IMR-90 (cell line): ENCODE results near the gene FRY. TPM values are rescaled to one million over a fixed set of nuclear protein-coding genes. Genes with fewer than 3 reads are reported as not detected.

Experiments
- ATAC-seq: fragments of 200-7000 bp; cut with Tn5 transposase; 2 replicates; pipeline ENCODE4 v1.9.1; 2020; ENCODE audit warnings: low read depth, mild to moderate bottlenecking, moderate library complexity
- BruUV-seq: library from RNA; stranded (reverse); fragments of 400-500 nt; replicated peaks from 2 replicates; lab custom pipeline; 2021; lab: Mats Ljungman, UMichigan
- CTCF ChIA-PET: fragments of 300-600 bp; formaldehyde crosslinking; extraction: SDS; loops from one replicate; lab custom pipeline; 2021; ENCODE audit warnings: antibody characterized with exemption; lab: Yijun Ruan, JAX
- POLR2A ChIA-PET: fragments of 300-600 bp; sonication (Branson Sonifier 250); formaldehyde crosslinking; loops from one replicate; lab custom pipeline; 2022; ENCODE audit warnings: antibody characterized with exemption; ENCODE audit not compliant: unreplicated experiment; lab: Charles Lee
- DNase-seq: peaks from one replicate; pipeline ENCODE4 v3.0.0; 2013
- H2AFZ ChIP-seq: replicated peaks from 2 replicates; pipeline ENCODE3; 2013; ENCODE audit warnings: low read length, mild to moderate bottlenecking; ENCODE audit not compliant: poor library complexity
- H2AK5ac ChIP-seq: 2 replicates; pipeline ENCODE4 v1.6.1; 2013; ENCODE audit warnings: low read depth, low read length, inconsistent platforms
- H2AK9ac ChIP-seq: replicated peaks from 2 replicates; pipeline ENCODE3; 2013; ENCODE audit warnings: mild to moderate bottlenecking, low read depth, low read length, moderate library complexity; ENCODE audit not compliant: poor library complexity
- H2BK120ac ChIP-seq: 2 replicates; pipeline ENCODE4 v1.6.1; 2013; ENCODE audit warnings: low read depth, low read length, inconsistent platforms
- H2BK15ac ChIP-seq: 3 replicates; pipeline ENCODE4 v1.6.1; 2013; ENCODE audit warnings: low read depth, low read length, inconsistent platforms
- H2BK20ac ChIP-seq: 2 replicates; pipeline ENCODE4 v1.6.1; 2013; ENCODE audit warnings: low read depth, mild to moderate bottlenecking, inconsistent platforms, low read length, moderate library complexity
- H2BK5ac ChIP-seq: 2 replicates; pipeline ENCODE4 v1.6.1; 2013; ENCODE audit warnings: mild to moderate bottlenecking, low read depth, low read length, inconsistent platforms; ENCODE audit not compliant: poor library complexity, severe bottlenecking
- H3K14ac ChIP-seq: replicated peaks from 2 replicates; pipeline ENCODE4 v1.6.1; 2013; ENCODE audit warnings: low read depth, low read length, inconsistent platforms
- H3K18ac ChIP-seq: 2 replicates; pipeline ENCODE4 v1.6.1; 2013; ENCODE audit warnings: low read depth, low read length, control low read depth
- H3K23ac ChIP-seq: 2 replicates; pipeline ENCODE4 v1.6.1; 2013; ENCODE audit warnings: low read depth, low read length, inconsistent platforms
- H3K27ac ChIP-seq: 2 replicates; pipeline ENCODE4 v1.5.1; 2013; ENCODE audit warnings: mild to moderate bottlenecking, control low read depth, low read length; ENCODE audit not compliant: insufficient read depth
- H3K27me3 ChIP-seq: 2 replicates; pipeline ENCODE4 v1.6.1; 2013; ENCODE audit warnings: low read length; ENCODE audit not compliant: control insufficient read depth, insufficient read depth
- H3K36me3 ChIP-seq: 2 replicates; pipeline ENCODE4 v1.6.1; 2013; ENCODE audit warnings: low read length, mixed read lengths; ENCODE audit not compliant: control insufficient read depth, insufficient read depth
- H3K4ac ChIP-seq: 2 replicates; pipeline ENCODE4 v1.6.1; 2013; ENCODE audit warnings: low read depth, low read length, inconsistent platforms
- H3K4me1 ChIP-seq: 2 replicates; pipeline ENCODE4 v1.6.1; 2013; ENCODE audit warnings: low read length, mixed read lengths; ENCODE audit not compliant: control insufficient read depth, insufficient read depth
- H3K4me2 ChIP-seq: 2 replicates; pipeline ENCODE4 v1.6.1; 2013; ENCODE audit warnings: low read depth, mild to moderate bottlenecking, control low read depth, low read length, moderate library complexity
- H3K4me3 ChIP-seq: 2 replicates; pipeline ENCODE4 v1.5.1; 2013; ENCODE audit warnings: low read depth, mild to moderate bottlenecking, control low read depth, low read length, moderate library complexity; ENCODE audit not compliant: insufficient read depth
- H3K56ac ChIP-seq: 2 replicates; pipeline ENCODE4 v1.6.1; 2013; ENCODE audit warnings: low read length, inconsistent platforms; ENCODE audit not compliant: insufficient read depth; ENCODE audit errors: extremely low read depth
- H3K79me1 ChIP-seq, 2 experiments: 2 replicates each; pipeline ENCODE4 v1.6.1; 2013; ENCODE audit warnings: low read length in 2 of 2, inconsistent platforms in 1 of 2, low read depth in 1 of 2
- H3K9ac ChIP-seq: 2 replicates; pipeline ENCODE4 v1.6.1; 2013; ENCODE audit warnings: low read depth, low read length, control low read depth
- H3K9me1 ChIP-seq: 2 replicates; pipeline ENCODE4 v1.6.1; 2013; ENCODE audit warnings: low read length, inconsistent platforms; ENCODE audit not compliant: insufficient read depth
- H3K9me3 ChIP-seq: 2 replicates; pipeline ENCODE4 v1.6.1; 2013; ENCODE audit warnings: low read length; ENCODE audit not compliant: control insufficient read depth, insufficient read depth
- H4K20me1 ChIP-seq: 2 replicates; pipeline ENCODE4 v1.6.1; 2013; ENCODE audit warnings: low read length, inconsistent platforms; ENCODE audit not compliant: insufficient read depth
- H4K5ac ChIP-seq: 2 replicates; pipeline ENCODE4 v1.6.1; 2013; ENCODE audit warnings: mild to moderate bottlenecking, low read depth, low read length, control low read depth
- H4K8ac ChIP-seq, 2 experiments: 2 replicates each; pipeline ENCODE4 v1.6.1; 2013; ENCODE audit warnings: low read depth in 2 of 2, low read length in 2 of 2, control low read depth in 1 of 2, inconsistent platforms in 1 of 2
- H4K91ac ChIP-seq: 2 replicates; pipeline ENCODE4 v1.6.1; 2013; ENCODE audit warnings: low read depth, low read length, inconsistent platforms; ENCODE audit not compliant: insufficient read depth
- BHLHE40 ChIP-seq: fragments of 150-350 bp; IDR thresholded peaks from 2 replicates; pipeline ENCODE4 v1.6.1; 2016; ENCODE audit warnings: mild to moderate bottlenecking, low read depth, low read length
- CEBPB ChIP-seq: IDR thresholded peaks from 2 replicates; pipeline ENCODE4 v1.6.1; 2012; ENCODE audit warnings: low read depth, low read length, improper control_type of control experiment
- CHD1 ChIP-seq: IDR thresholded peaks from 2 replicates; pipeline ENCODE4 v1.6.1; 2012; ENCODE audit warnings: low read depth, low read length, improper control_type of control experiment
- CTCF ChIP-seq: conservative IDR thresholded peaks from 2 replicates; pipeline ENCODE4 v1.5.1; 2012; ENCODE audit warnings: mild to moderate bottlenecking, low read depth, low read length, improper control_type of control experiment
- ELK1 ChIP-seq: fragments of 150-350 bp; IDR thresholded peaks from 2 replicates; pipeline ENCODE4 v1.6.1; 2016; ENCODE audit warnings: low read depth, mild to moderate bottlenecking, low read length, moderate library complexity, borderline replicate concordance
- FOS ChIP-seq: fragments of 150-350 bp; IDR thresholded peaks from 2 replicates; pipeline ENCODE4 v1.6.1; 2016; ENCODE audit warnings: low read depth, low read length
- MAFK ChIP-seq: IDR thresholded peaks from 2 replicates; pipeline ENCODE4 v1.6.1; 2012; ENCODE audit warnings: low read depth, low read length, improper control_type of control experiment
- MAZ ChIP-seq: IDR thresholded peaks from 2 replicates; pipeline ENCODE4 v1.6.1; 2012; ENCODE audit warnings: low read depth, mild to moderate bottlenecking, low read length, improper control_type of control experiment, moderate library complexity, borderline replicate concordance
- MXI1 ChIP-seq: IDR thresholded peaks from 2 replicates; pipeline ENCODE4 v1.6.1; 2012; ENCODE audit warnings: low read depth, mild to moderate bottlenecking, low read length, moderate library complexity, borderline replicate concordance
- NFE2L2 ChIP-seq: fragments of 150-350 bp; IDR thresholded peaks from 2 replicates; pipeline ENCODE4 v1.6.1; 2016; ENCODE audit warnings: low read depth, mild to moderate bottlenecking, low read length
- POLR2A ChIP-seq: IDR thresholded peaks from 2 replicates; pipeline ENCODE4 v1.6.1; 2012; ENCODE audit warnings: mild to moderate bottlenecking, low read depth, low read length
- RAD21 ChIP-seq: IDR thresholded peaks from 2 replicates; pipeline ENCODE4 v1.6.1; 2012; ENCODE audit warnings: low read length, improper control_type of control experiment
- RCOR1 ChIP-seq: IDR thresholded peaks from 2 replicates; pipeline ENCODE4 v1.6.1; 2012; ENCODE audit warnings: mild to moderate bottlenecking, low read length, improper control_type of control experiment; ENCODE audit not compliant: insufficient replicate concordance
- RFX5 ChIP-seq: IDR thresholded peaks from 2 replicates; pipeline ENCODE4 v1.8.0; 2012; ENCODE audit warnings: low read depth, mild to moderate bottlenecking, low read length, moderate library complexity
- SMC3 ChIP-seq: fragments of 150-350 bp; IDR thresholded peaks from 2 replicates; pipeline ENCODE4 v1.6.1; 2016; ENCODE audit warnings: low read depth, mild to moderate bottlenecking, antibody characterized with exemption, low read length, moderate library complexity
- USF2 ChIP-seq: fragments of 150-350 bp; IDR thresholded peaks from 2 replicates; pipeline ENCODE4 v1.6.1; 2017; ENCODE audit warnings: mild to moderate bottlenecking, antibody characterized with exemption, low read length, low read depth
- WGBS, 2 experiments: methylation state at CpG; one replicate each; pipeline versions ENCODE4 v1.1.5 to v1.1.7; 2013; ENCODE audit warnings: missing lambda C conversion rate in 2 of 2; ENCODE audit not compliant: insufficient read length in 1 of 2; ENCODE audit errors: extremely low coverage in 2 of 2; 5-methylcytosine and 5-hydroxymethylcytosine counted together
- dilution Hi-C: fragments of 300-500 bp; cut with HindIII; formaldehyde crosslinking; loops from one replicate; pipeline ENCODE4 v1.14.3; 2018; ENCODE audit warnings: low sequenced_read_pairs; ENCODE audit not compliant: unreplicated experiment
- in situ Hi-C: fragments of 300-500 bp; cut with MboI; formaldehyde crosslinking; loops from 3 replicates; pipeline ENCODE4 v1.14.3; 2019; ENCODE audit warnings: low sequenced_read_pairs, inconsistent platforms, mixed read lengths
- intact Hi-C: fragments of 100-400 bp; cut with micrococcal nuclease; formaldehyde crosslinking; loops from 2 replicates; pipeline ENCODE4 v1.10.0; 2022
- polyA plus RNA-seq, 3 experiments: library from polyadenylated mRNA; depleted of rRNA; stranded (reverse); fragments of >200 nt; gene quantifications; 2 replicates each; pipeline ENCODE4 v1.2.3, GENCODE V29; 2012; ENCODE audit warnings: low replicate concordance in 1 of 3
- total RNA-seq: library from RNA; depleted of rRNA; stranded (reverse); fragments of >200 nt; gene quantifications from 2 replicates; pipeline ENCODE4 v1.2.3, GENCODE V29; 2012

The FRY gene
- total and polyA plus RNA-seq, 2 of the 4 experiments (the other 2 are of a cell fraction): 3.0 to 4.8 TPM

- no peak overlapping the region for H3K27ac ChIP-seq
- ATAC-seq: no peak
- H2AK9ac ChIP-seq: no peak overlapping the region
- H2AK5ac ChIP-seq: no peak overlapping the region
- no peak overlapping the region for H4K5ac ChIP-seq
- H3K79me1 ChIP-seq: no peaks in the 10 kb centered on the region
- no peaks in the 10 kb centered on the region for H3K27me3 ChIP-seq
- no peak overlapping the region for H3K56ac ChIP-seq
- no peak for DNase-seq
- CTCF ChIA-PET: no interaction called here
- no peak overlapping the region for H2BK5ac ChIP-seq
- H3K9me1 ChIP-seq: no peaks in the 10 kb centered on the region
- no peak overlapping the region for H3K4me3 ChIP-seq
- no peak overlapping the region for H3K4ac ChIP-seq
- H4K20me1 ChIP-seq: no peaks in the 10 kb centered on the region
- POLR2A ChIA-PET: no interaction called here
- in situ Hi-C loops: no loop called here
- no peak overlapping the region for H3K23ac ChIP-seq
- WGBS, 2 experiments: no CpG with 5 or more reads among the region's 1 CpG
- H4K91ac ChIP-seq: no peak overlapping the region
- H2BK20ac ChIP-seq: no peak overlapping the region
- H3K9ac ChIP-seq: no peak overlapping the region
- intact Hi-C loops: loop anchor here (5.0 kb wide), 1 partner anchor 37 kb away; no protein-coding TSS in a partner anchor
- no peaks in the 10 kb centered on the region for H3K9me3 ChIP-seq
- no peak overlapping the region for H3K4me2 ChIP-seq
- no peak overlapping the region for H2AFZ ChIP-seq
- H2BK120ac ChIP-seq: 0 out of 2 replicates have a peak overlapping the region, but pooled peaks have one; percentile 16
- dilution Hi-C loops: no loop called here
- BruUV-seq: no TSS peak
- H3K18ac ChIP-seq: no peak overlapping the region
- TF ChIP-seq NFE2L2 (no peak), RFX5 (no peak), BHLHE40 (no peak), CHD1 (no peak), MAFK (no peak), MAZ (no peak), ELK1 (no peak), CEBPB (no peak), MXI1 (no peak), FOS (no peak), RAD21 (no peak), POLR2A (no peak), CTCF (no peak), SMC3 (no peak), USF2 (no peak), RCOR1 (no peak)
- no peak overlapping the region for H3K14ac ChIP-seq
- no peaks in the 10 kb centered on the region; the same call in 1 of the 2 replicates for H3K4me1 ChIP-seq
- no peak overlapping the region for H2BK15ac ChIP-seq
- no peak overlapping the region for H4K8ac ChIP-seq
- no peaks in the 10 kb centered on the region for H3K36me3 ChIP-seq
Measured at GRCh38 chr13:32199168-32199567, 167.6 kb downstream of the FRY start.
